Stimulated activated CD4-positive, alpha-beta T cell treated with anti-CD3 and anti-CD28 coated beads, Interleukin-12 subunit alpha, Interleukin-12 subunit beta, amount 100 ng/mL, for 4 hours (primary cell): ENCODE results near the gene EHF.

Source experiments
- DNase-seq: peaks from one replicate; pipeline ENCODE4 v3.0.0-alpha.2; 2020

Gene EHF

GRCh38 chr11:34647532-34647931 is 26.6 kb downstream of the EHF start:
- DNase-seq, result no peak

- DNase-seq, result no peak
These were observed 27.1 kb downstream of the EHF start for GRCh38 chr11:34648036-34648435.

DNA sequence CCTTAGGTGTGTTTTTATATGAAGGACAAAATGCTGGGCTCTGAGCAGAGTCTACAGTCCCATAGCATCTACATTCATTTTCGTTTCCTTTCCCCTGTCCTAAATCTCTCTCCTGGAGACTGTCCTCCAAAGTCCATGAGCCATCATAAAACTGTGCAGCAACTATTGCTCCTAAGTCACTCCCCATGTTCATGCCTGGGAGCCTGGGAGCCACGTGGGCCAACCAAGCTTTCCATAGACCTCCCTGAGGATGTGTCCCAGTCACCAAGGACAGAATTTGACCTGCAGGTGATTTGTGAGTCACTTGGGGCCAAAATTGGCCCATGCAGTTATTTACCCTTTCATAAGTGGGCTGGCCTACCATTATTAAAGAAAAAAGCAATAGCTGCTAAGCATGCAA is 28.7 kb downstream of the EHF start:
- DNase-seq, result no peak

DNA sequence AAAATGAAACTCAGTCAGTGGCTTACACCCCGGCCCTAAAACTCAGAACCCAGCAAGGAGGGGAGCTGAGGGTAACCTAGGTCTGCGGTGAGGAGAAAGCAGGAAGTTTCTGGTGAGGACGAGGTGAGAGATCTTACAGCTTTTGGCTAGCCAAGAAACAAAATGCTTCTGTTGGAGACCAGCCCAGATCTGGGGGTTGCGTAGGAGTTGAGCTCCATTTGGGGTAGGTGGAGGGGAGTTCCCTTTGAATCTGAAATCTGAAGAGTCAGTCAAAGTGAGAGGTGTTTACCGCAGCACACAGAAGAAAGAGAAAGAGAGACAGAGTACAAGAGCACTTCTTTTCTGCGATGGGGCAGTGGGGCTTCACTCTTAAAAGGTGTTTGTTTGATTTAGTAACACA is 29.6 kb downstream of the EHF start:
- peak; percentile 64 for DNase-seq

GRCh38 chr11:34651551-34651950 is 30.7 kb downstream of the EHF start:
- no peak for DNase-seq

GRCh38 chr11:34652191-34652973 is 31.5 kb downstream of the EHF start:
- DNase-seq, result no peak

GRCh38 chr11:34653031-34653430 is 32.1 kb downstream of the EHF start:
- no peak for DNase-seq

DNA sequence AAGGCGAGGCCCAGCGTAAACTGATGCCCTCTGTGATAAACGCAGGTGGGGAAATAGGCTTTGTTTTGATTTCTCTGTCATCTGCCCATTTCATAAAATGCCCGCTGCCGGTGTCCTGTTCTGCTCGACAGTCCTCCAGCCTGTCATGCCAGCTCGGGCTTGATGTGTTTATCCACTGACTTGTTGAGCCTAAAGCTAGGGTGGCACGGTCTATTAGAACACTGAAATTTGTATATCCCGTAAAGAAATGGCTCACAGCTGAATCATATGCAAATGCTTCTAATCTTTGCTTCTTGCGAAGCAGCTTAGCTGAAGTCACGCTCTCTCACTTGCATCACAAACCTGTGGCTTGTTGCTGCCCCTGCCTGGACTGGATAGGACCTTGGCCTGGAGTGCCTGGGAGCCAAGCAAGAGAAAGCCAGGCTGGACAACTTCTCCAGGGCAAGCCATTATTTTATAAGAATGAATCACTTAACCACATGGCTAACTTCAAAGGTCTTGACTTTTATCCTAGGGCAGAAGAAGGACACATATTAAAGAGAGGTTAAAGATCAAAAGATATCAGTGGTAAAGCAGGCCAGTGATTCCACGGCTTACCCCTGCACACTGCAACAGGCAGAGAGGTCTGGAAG is 33.1 kb downstream of the EHF start:
- DNase-seq, result no peak

GRCh38 chr11:34654483-34655334 is 33.8 kb downstream of the EHF start:
- DNase-seq, result no peak

GRCh38 chr11:34655335-34656008 is 34.6 kb downstream of the EHF start:
- no peak for DNase-seq

GRCh38 chr11:34656062-34656720 is 35.3 kb downstream of the EHF start:
- no peak for DNase-seq

GRCh38 chr11:34658071-34659015 is 37.5 kb downstream of the EHF start:
- no peak for DNase-seq

GRCh38 chr11:34659096-34659733 is 38.3 kb downstream of the EHF start:
- DNase-seq, result no peak

- DNase-seq, result no peak
These were observed 44.4 kb downstream of the EHF start for GRCh38 chr11:34665077-34665835.

GRCh38 chr11:34667810-34668582 is 47.1 kb downstream of the EHF start:
- DNase-seq, result no peak

GRCh38 chr11:34668583-34669053 is 47.7 kb downstream of the EHF start:
- DNase-seq, result no peak

DNA sequence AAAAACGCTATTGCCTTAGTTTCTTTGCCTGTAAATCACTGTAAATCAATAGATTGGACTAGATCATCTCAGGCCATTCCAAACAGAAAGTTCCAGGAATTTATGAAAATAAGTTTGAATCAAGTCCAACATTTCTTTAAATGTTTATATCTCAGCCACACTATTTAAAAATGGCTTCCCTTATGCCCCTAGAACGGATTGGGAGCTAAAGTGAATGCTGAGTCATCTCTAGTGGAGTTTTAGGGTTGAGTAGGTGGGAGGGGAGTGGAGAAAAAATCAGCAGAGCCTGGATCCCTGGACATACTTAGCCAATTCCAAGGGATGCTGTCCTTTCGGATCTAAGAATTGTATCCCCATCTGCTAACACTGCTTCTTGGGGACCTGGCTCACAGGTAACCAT is 48.6 kb downstream of the EHF start:
- DNase-seq, result no peak

DNA sequence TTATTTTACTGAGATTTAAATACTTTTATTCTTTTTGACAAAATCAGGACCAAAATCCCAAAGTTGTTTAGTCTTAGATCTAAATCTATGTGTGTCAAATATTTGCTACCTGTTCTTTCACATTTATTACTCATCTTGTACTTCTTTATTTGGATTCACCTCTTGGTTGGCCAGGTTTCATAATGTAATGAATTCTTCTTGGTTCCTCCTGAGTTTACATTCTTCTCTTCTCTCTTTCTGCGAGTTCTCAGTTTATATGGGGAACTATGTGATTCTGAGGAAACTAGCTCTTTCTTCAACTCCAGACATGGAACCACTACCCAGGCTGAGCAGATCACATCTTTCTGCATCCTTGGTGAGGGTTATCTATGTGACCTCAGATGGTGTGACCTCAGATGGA is 50.2 kb downstream of the EHF start:
- no peak for DNase-seq

DNA sequence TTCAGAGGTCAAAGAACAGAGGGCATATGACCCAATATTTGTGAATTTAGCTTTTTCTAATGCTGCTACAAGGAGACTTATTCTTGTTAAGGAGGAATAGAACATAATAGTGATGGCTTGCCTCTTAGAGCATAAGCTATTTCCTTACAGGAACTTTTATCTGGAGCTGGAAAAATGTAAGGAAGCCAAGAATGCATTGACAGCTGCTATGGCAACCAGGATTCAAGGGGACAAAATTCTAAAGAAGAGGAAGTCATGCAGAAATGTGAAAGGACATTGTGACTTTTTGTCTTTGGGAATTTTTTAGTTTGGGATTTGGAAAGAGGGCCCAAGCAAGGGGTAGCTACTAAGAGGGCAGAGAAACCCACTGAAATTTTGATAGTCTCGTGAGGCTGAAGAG is 51.1 kb downstream of the EHF start:
- DNase-seq, result no peak
